GM12878 (cell line): ENCODE measurements around the gene TGDS. TPM values are rescaled to one million over a fixed set of nuclear protein-coding genes. Genes with fewer than 3 reads are reported as not detected.

Experiments
- ATAC-seq: fragments of 200-7000 bp; cut with Tn5 transposase; 3 replicates; pipeline ENCODE4 v1.9.1; 2020; ENCODE audit warnings: mild to moderate bottlenecking, moderate library complexity
- BruUV-seq: library from RNA; stranded (reverse); fragments of 400-500 nt; replicated peaks from 2 replicates; lab custom pipeline; 2021; lab: Mats Ljungman, UMichigan
- CTCF ChIA-PET: fragments of 300-600 bp; sonication (Branson Sonifier 250); formaldehyde crosslinking; extraction: SDS; loops from one replicate; lab custom pipeline; 2021; ENCODE audit warnings: inconsistent platforms; lab: Yijun Ruan, JAX
- POLR2A ChIA-PET: fragments of 350-600 bp; formaldehyde crosslinking; extraction: SDS; loops from one replicate; lab custom pipeline; 2021; ENCODE audit warnings: inconsistent platforms; lab: Charles Lee
- RAD21 ChIA-PET: fragments of 300-600 bp; sonication (Branson Sonifier 250); formaldehyde crosslinking; loops from one replicate; lab custom pipeline; 2023; ENCODE audit warnings: antibody characterized with exemption; ENCODE audit not compliant: unreplicated experiment; lab: Charles Lee
- SMC1A ChIA-PET: fragments of 300-600 bp; sonication (Branson Sonifier 250); formaldehyde crosslinking; loops from one replicate; lab custom pipeline; 2023; ENCODE audit not compliant: unreplicated experiment, uncharacterized antibody; lab: Charles Lee
- DNase-seq: peaks from one replicate; pipeline ENCODE4 v3.0.0-alpha.2; 2011; ENCODE audit warnings: low read depth, low spot score
- FAIRE-seq: peaks from 3 replicates; lab custom pipeline; 2011; peaks lifted over from hg19 to GRCh38; lab: Jason Lieb, UNC
- H2AFZ ChIP-seq: 2 replicates; pipeline ENCODE4 v1.6.0; 2011; ENCODE audit warnings: low read depth, low read length, control low read depth; ENCODE audit not compliant: control insufficient read depth
- H3K27ac ChIP-seq: 2 replicates; pipeline ENCODE4 v1.5.1; 2011; ENCODE audit warnings: control low read depth; ENCODE audit not compliant: control insufficient read depth, insufficient read depth
- H3K27me3 ChIP-seq, 2 experiments: replicated peaks in 1 of 2; 2 replicates each; pipeline versions ENCODE4 v1.6.0 to v1.6.1; 2011; ENCODE audit warnings: low read length in 1 of 2; ENCODE audit not compliant: control insufficient read depth in 2 of 2, insufficient read depth in 2 of 2
- H3K36me3 ChIP-seq, 2 experiments: 2 replicates each; pipeline ENCODE4 v1.5.1; 2011; ENCODE audit warnings: low read length in 1 of 2; ENCODE audit not compliant: control insufficient read depth in 2 of 2, insufficient read depth in 2 of 2
- H3K4me1 ChIP-seq: 2 replicates; pipeline ENCODE4 v1.6.1; 2011; ENCODE audit warnings: mild to moderate bottlenecking, low read length, moderate library complexity, mixed read lengths; ENCODE audit not compliant: control insufficient read depth, insufficient read depth
- H3K4me2 ChIP-seq: 2 replicates; pipeline ENCODE4 v1.6.0; 2011; ENCODE audit warnings: control low read depth; ENCODE audit not compliant: control insufficient read depth, insufficient read depth
- H3K4me3 ChIP-seq: fragments of 200-600 bp; sonication (generic); 2 replicates; pipeline ENCODE4 v1.5.1; 2016
- H3K79me2 ChIP-seq: 2 replicates; pipeline ENCODE4 v1.6.0; 2011; ENCODE audit warnings: low read length; ENCODE audit not compliant: control insufficient read depth, insufficient read depth
- H3K9ac ChIP-seq: 2 replicates; pipeline ENCODE4 v1.8.0; 2011; ENCODE audit warnings: low read length, control low read depth, mixed read lengths; ENCODE audit not compliant: control insufficient read depth, insufficient read depth
- H3K9me3 ChIP-seq: replicated peaks from 3 replicates; pipeline ENCODE4 v1.5.1; 2011; ENCODE audit warnings: mild to moderate bottlenecking, low read length; ENCODE audit not compliant: control insufficient read depth, insufficient read depth
- H4K20me1 ChIP-seq: 2 replicates; pipeline ENCODE4 v1.6.0; 2011; ENCODE audit not compliant: control insufficient read depth, insufficient read depth
- CBX5 ChIP-seq: sonication (generic); IDR thresholded peaks from 2 replicates; pipeline ENCODE4 v1.6.1; 2016; ENCODE audit warnings: low read depth, moderate library complexity, mild to moderate bottlenecking, inconsistent platforms
- IRF4 ChIP-seq: IDR thresholded peaks from 2 replicates; pipeline ENCODE4 v1.6.1; 2011; ENCODE audit warnings: low read depth, low read length
- YBX1 ChIP-seq: fragments of 450-650 bp; IDR thresholded peaks from 2 replicates; pipeline ENCODE4 v1.6.1; 2016; ENCODE audit warnings: antibody characterized with exemption
- WGBS: methylation state at CpG from one replicate; pipeline ENCODE4 v1.1.6; 2016; ENCODE audit warnings: low lambda C conversion rate; ENCODE audit not compliant: insufficient replicate concordance, insufficient coverage; ENCODE audit errors: missing lambda C conversion rate; 5-methylcytosine and 5-hydroxymethylcytosine counted together
- in situ Hi-C: fragments of 300-500 bp; cut with MboI; formaldehyde crosslinking; loops from 9 replicates; pipeline ENCODE4 v1.14.3; 2018; ENCODE audit warnings: mixed read lengths
- intact Hi-C: fragments of 100-400 bp; cut with micrococcal nuclease; formaldehyde crosslinking; loops from one replicate; pipeline ENCODE4 v1.14.2; 2022; ENCODE audit not compliant: unreplicated experiment
- polyA plus RNA-seq, 11 experiments: library from polyadenylated mRNA; depleted of rRNA in 4 of 11; unstranded in 6 of 11; stranded (reverse) in 5 of 11; fragments of >200 nt; fragmentation: Nextera tagmentation in 4 of 11; fragmentation: Illumina TruSeq in 1 of 11; extraction: Ambion mirVana in 4 of 11; extraction: Trizol in 1 of 11; gene quantifications; 1 replicate in 1 of 11; 2 replicates in 10 of 11; pipeline versions ENCODE4 v1.2.1 to v1.2.3, GENCODE V29; 2011 to 2016; ENCODE audit warnings: inconsistent platforms in 2 of 11, missing spikeins in 2 of 11, low read depth in 1 of 11
- total RNA-seq, 4 experiments: library from RNA; depleted of rRNA in 3 of 4; stranded (reverse); fragments of >200 nt in 3 of 4; fragmentation: Illumina TruSeq in 1 of 4; extraction: Trizol in 1 of 4; gene quantifications; 2 replicates each; pipeline versions ENCODE4 v1.2.1 to v1.2.3, GENCODE V29; 2013 to 2021
- TF ChIP-seq, protein P1 (sequence below): IDR thresholded peaks from 2 replicates; pipeline ENCODE4 v1.6.1; 2011; ENCODE audit warnings: mild to moderate bottlenecking, low read depth, low read length, moderate library complexity; ENCODE audit not compliant: insufficient replicate concordance
- TF ChIP-seq, protein P2 (sequence below): IDR thresholded peaks from 2 replicates; pipeline ENCODE4 v1.6.1; 2011; ENCODE audit warnings: borderline replicate concordance, low read depth, mild to moderate bottlenecking, moderate library complexity, mixed read lengths, low read length; ENCODE audit not compliant: insufficient read depth; ENCODE audit errors: extremely low read length
- TF ChIP-seq, protein P3 (sequence below): fragments of 450-650 bp; IDR thresholded peaks from 2 replicates; pipeline ENCODE4 v1.6.1; 2016; ENCODE audit warnings: mild to moderate bottlenecking, moderate library complexity, borderline replicate concordance

The TGDS gene
- total and polyA plus RNA-seq, 10 of the 15 experiments (the other 5 are each of a cell fraction or from before 2014, with no cell fraction given): 13.1 to 44.3 (median 23.8) TPM

DNA sequence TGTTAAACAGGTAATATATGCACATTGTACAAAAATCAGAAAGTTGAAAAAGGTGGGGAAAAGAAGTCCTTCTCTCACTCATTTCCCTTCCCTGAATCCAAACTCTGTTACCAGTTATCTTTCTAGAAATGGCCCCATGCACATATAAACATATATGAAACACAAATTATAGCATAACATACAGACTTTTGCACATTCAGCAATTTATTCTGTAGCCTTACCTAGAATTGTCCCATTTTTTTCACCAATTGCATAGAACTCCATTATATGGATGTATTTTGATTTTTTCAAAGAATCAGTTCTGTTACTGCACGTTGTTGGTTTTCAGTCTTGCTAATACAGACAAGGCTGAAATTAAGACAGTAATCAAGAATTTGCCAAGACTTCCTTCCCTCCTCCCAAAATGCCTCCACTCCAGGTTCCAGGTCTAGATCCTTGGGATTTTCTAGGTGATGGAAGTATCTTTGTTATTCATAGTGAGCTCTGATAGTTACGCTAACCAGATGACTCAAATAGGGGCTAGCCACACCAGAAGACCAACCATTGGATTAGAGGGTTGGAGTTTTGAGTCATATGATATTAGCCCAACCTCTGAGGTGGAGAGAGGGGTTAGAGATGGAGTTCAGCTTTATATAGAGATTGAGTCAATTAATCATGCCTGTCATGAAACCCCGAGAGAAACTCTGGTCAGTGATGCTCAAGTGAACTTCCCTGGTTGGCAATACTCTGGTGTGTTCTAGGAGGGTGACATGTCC is 36.5 kb upstream of the TGDS start:
- SMC1A ChIA-PET: interaction anchor here (1.0 to 1.5 kb wide), 2 partner anchors 15 to 62 kb away, joined by 3 to 4 read pairs; no protein-coding TSS in a partner anchor
- Histone ChIP-seq H3K27me3 (no peaks in the 10 kb centered on the region), H3K9ac (no peak overlapping the region), H3K4me2 (no peak overlapping the region), H4K20me1 (no peaks in the 10 kb centered on the region), H2AFZ (no peak overlapping the region), H3K9me3 (no peaks in the 10 kb centered on the region), H3K4me3 (no peak overlapping the region), H3K4me1 (no peaks in the 10 kb centered on the region), H3K27ac (no peak overlapping the region), H3K79me2 (no peaks in the 10 kb centered on the region), H3K36me3 (no peaks in the 10 kb centered on the region)
- 97% methylated on average over 3 of the region's 3 CpGs for WGBS
- POLR2A ChIA-PET: no interaction called here
- intact Hi-C loops (no loop called here), in situ Hi-C loops (no loop called here)
- CTCF ChIA-PET: interaction anchor here (5.8 kb wide), 1 partner anchor 14 kb away, joined by 56 read pairs; no protein-coding TSS in a partner anchor
- DNase-seq (no peak), ATAC-seq (no peak), FAIRE-seq (no peak)
- no TSS peak for BruUV-seq
- TF ChIP-seq, protein P1, sequence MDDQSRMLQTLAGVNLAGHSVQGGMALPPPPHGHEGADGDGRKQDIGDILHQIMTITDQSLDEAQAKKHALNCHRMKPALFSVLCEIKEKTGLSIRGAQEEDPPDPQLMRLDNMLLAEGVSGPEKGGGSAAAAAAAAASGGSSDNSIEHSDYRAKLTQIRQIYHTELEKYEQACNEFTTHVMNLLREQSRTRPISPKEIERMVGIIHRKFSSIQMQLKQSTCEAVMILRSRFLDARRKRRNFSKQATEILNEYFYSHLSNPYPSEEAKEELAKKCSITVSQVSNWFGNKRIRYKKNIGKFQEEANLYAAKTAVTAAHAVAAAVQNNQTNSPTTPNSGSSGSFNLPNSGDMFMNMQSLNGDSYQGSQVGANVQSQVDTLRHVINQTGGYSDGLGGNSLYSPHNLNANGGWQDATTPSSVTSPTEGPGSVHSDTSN: no peak
- TF ChIP-seq IRF4 (no peak), CBX5 (no peak), YBX1 (no peak)
- TF ChIP-seq, protein P2, sequence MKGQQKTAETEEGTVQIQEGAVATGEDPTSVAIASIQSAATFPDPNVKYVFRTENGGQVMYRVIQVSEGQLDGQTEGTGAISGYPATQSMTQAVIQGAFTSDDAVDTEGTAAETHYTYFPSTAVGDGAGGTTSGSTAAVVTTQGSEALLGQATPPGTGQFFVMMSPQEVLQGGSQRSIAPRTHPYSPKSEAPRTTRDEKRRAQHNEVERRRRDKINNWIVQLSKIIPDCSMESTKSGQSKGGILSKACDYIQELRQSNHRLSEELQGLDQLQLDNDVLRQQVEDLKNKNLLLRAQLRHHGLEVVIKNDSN: no peak
- TF ChIP-seq, protein P3, sequence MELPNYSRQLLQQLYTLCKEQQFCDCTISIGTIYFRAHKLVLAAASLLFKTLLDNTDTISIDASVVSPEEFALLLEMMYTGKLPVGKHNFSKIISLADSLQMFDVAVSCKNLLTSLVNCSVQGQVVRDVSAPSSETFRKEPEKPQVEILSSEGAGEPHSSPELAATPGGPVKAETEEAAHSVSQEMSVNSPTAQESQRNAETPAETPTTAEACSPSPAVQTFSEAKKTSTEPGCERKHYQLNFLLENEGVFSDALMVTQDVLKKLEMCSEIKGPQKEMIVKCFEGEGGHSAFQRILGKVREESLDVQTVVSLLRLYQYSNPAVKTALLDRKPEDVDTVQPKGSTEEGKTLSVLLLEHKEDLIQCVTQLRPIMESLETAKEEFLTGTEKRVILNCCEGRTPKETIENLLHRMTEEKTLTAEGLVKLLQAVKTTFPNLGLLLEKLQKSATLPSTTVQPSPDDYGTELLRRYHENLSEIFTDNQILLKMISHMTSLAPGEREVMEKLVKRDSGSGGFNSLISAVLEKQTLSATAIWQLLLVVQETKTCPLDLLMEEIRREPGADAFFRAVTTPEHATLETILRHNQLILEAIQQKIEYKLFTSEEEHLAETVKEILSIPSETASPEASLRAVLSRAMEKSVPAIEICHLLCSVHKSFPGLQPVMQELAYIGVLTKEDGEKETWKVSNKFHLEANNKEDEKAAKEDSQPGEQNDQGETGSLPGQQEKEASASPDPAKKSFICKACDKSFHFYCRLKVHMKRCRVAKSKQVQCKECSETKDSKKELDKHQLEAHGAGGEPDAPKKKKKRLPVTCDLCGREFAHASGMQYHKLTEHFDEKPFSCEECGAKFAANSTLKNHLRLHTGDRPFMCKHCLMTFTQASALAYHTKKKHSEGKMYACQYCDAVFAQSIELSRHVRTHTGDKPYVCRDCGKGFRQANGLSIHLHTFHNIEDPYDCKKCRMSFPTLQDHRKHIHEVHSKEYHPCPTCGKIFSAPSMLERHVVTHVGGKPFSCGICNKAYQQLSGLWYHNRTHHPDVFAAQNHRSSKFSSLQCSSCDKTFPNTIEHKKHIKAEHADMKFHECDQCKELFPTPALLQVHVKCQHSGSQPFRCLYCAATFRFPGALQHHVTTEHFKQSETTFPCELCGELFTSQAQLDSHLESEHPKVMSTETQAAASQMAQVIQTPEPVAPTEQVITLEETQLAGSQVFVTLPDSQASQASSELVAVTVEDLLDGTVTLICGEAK: no peak
- RAD21 ChIA-PET: no interaction called here
